B cell (primary cell): ENCODE results near the gene GPLD1. TPM values are rescaled to one million over a fixed set of nuclear protein-coding genes. Genes with fewer than 3 reads are reported as not detected.

Experiments
- ATAC-seq: fragments of 200-7000 bp; cut with Tn5 transposase; one replicate; pipeline ENCODE4 v1.10.0; 2021; ENCODE audit warnings: low read depth, mild to moderate bottlenecking, moderate number of reproducible peaks, moderate library complexity
- CTCF ChIA-PET: fragments of 350-600 bp; sonication (Branson Sonifier 250); formaldehyde crosslinking; loops from one replicate; lab custom pipeline; 2021; ENCODE audit warnings: antibody characterized with exemption, inconsistent platforms; lab: Charles Lee
- POLR2A ChIA-PET: fragments of 350-600 bp; sonication (Branson Sonifier 250); formaldehyde crosslinking; loops from one replicate; lab custom pipeline; 2021; ENCODE audit warnings: antibody characterized with exemption; lab: Charles Lee
- DNase-seq: peaks from one replicate; pipeline ENCODE4 v3.0.0; 2013
- H2AFZ ChIP-seq: 2 replicates; pipeline ENCODE4 v1.6.1; 2012; ENCODE audit warnings: mild to moderate bottlenecking, low read depth, low read length; ENCODE audit not compliant: insufficient read depth, poor library complexity, severe bottlenecking
- H3K27ac ChIP-seq, 2 donors: 1 replicate in 1 of 2; 2 replicates in 1 of 2; pipeline ENCODE4 v1.5.1; 2012 to 2013; ENCODE audit warnings: low read length in 2 of 2, mild to moderate bottlenecking in 2 of 2, moderate library complexity in 1 of 2
- H3K27me3 ChIP-seq, 4 experiments: fragments of 200-600 bp in 1 of 4; sonication (generic) in 1 of 4; replicated peaks in 1 of 4; 1 replicate in 2 of 4; 2 replicates in 2 of 4; pipeline versions ENCODE4 v1.6.1 to v1.7.0; 2013 to 2016; ENCODE audit warnings: low read length in 3 of 4, mild to moderate bottlenecking in 2 of 4, mixed read lengths in 1 of 4, moderate library complexity in 1 of 4; ENCODE audit not compliant: insufficient read depth in 4 of 4, control insufficient read depth in 3 of 4; ENCODE audit errors: control extremely low read depth in 1 of 4
- H3K36me3 ChIP-seq, 2 experiments: replicated peaks in 1 of 2; 1 replicate in 1 of 2; 2 replicates in 1 of 2; pipeline versions ENCODE4 v1.6.1 to v1.7.1; 2013; ENCODE audit warnings: low read length in 1 of 2; ENCODE audit not compliant: insufficient read depth in 2 of 2, control insufficient read depth in 1 of 2; ENCODE audit errors: control extremely low read depth in 1 of 2, extremely low read depth in 1 of 2
- H3K4me1 ChIP-seq, 2 donors: fragments of 200-600 bp in 1 of 2; sonication (generic) in 1 of 2; 1 replicate in 1 of 2; 2 replicates in 1 of 2; pipeline versions ENCODE4 v1.5.1 to v1.6.1; 2013 to 2017; ENCODE audit warnings: low read length in 2 of 2; ENCODE audit not compliant: control insufficient read depth in 2 of 2, insufficient read depth in 2 of 2
- H3K4me2 ChIP-seq: replicated peaks from 2 replicates; pipeline ENCODE3; 2012; ENCODE audit warnings: mild to moderate bottlenecking, low read depth, low read length; ENCODE audit not compliant: poor library complexity, severe bottlenecking
- H3K4me3 ChIP-seq, 5 experiments: fragments of 200-600 bp in 1 of 5; sonication (generic) in 1 of 5; 1 replicate in 3 of 5; 2 replicates in 2 of 5; pipeline versions ENCODE4 v1.5.1 to v1.7.0; 2011 to 2016; ENCODE audit warnings: low read length in 4 of 5, mild to moderate bottlenecking in 4 of 5, low read depth in 2 of 5, control low read depth in 1 of 5, moderate library complexity in 1 of 5; ENCODE audit not compliant: insufficient read depth in 1 of 5; ENCODE audit errors: control extremely low read depth in 1 of 5, extremely low read depth in 1 of 5
- H3K79me2 ChIP-seq: fragments of 200-600 bp; sonication (generic); one replicate; pipeline ENCODE4 v1.6.0; 2016; ENCODE audit warnings: low read length; ENCODE audit not compliant: control insufficient read depth, insufficient read depth
- H3K9ac ChIP-seq: fragments of 200-600 bp; sonication (generic); 2 replicates; pipeline ENCODE4 v1.6.1; 2017; ENCODE audit warnings: mild to moderate bottlenecking, low read length, moderate library complexity
- H3K9me3 ChIP-seq, 3 donors: one replicate each; pipeline versions ENCODE4 v1.6.1 to v1.7.1; 2013; ENCODE audit warnings: low read length in 2 of 3; ENCODE audit not compliant: control insufficient read depth in 2 of 3, insufficient read depth in 1 of 3; ENCODE audit errors: control extremely low read depth in 1 of 3
- H4K20me1 ChIP-seq: 2 replicates; pipeline ENCODE4 v1.6.0; 2012; ENCODE audit warnings: mild to moderate bottlenecking, low read length; ENCODE audit not compliant: insufficient read depth, control insufficient read depth, poor library complexity, severe bottlenecking
- H3K27ac Mint-ChIP-seq: one replicate; pipeline ENCODE4 v1.8.0; 2021; ENCODE audit warnings: mixed read lengths
- H3K27me3 Mint-ChIP-seq: one replicate; pipeline ENCODE4 v1.8.0; 2021; ENCODE audit warnings: mixed read lengths
- H3K4me1 Mint-ChIP-seq: one replicate; pipeline ENCODE4 v1.8.0; 2021; ENCODE audit warnings: mixed read lengths
- H3K4me3 Mint-ChIP-seq: one replicate; pipeline ENCODE4 v1.8.0; 2021; ENCODE audit warnings: mixed read lengths
- H3K9me3 Mint-ChIP-seq: one replicate; pipeline ENCODE4 v1.8.0; 2022; ENCODE audit warnings: mixed read lengths; ENCODE audit not compliant: insufficient read depth
- CTCF ChIP-seq: fragments of 200-600 bp; IDR thresholded peaks from one replicate; pipeline ENCODE4 v1.8.0; 2022; ENCODE audit warnings: antibody characterized with exemption, mild to moderate bottlenecking
- EZH2 ChIP-seq: IDR thresholded peaks from 2 replicates; pipeline ENCODE4 v1.6.1; 2012; ENCODE audit warnings: borderline replicate concordance, low read depth, mild to moderate bottlenecking, moderate library complexity, low read length; ENCODE audit not compliant: insufficient read depth, poor library complexity, severe bottlenecking
- WGBS: methylation state at CpG from one replicate; pipeline ENCODE4 v1.1.5; 2013; ENCODE audit warnings: missing lambda C conversion rate; ENCODE audit not compliant: insufficient coverage; 5-methylcytosine and 5-hydroxymethylcytosine counted together
- intact Hi-C: fragments of 100-400 bp; cut with micrococcal nuclease; formaldehyde crosslinking; loops from one replicate; pipeline ENCODE4 v1.10.0; 2022
- polyA plus RNA-seq: library from polyadenylated mRNA; depleted of rRNA; stranded (reverse); fragments of >200 nt; gene quantifications from 2 replicates; pipeline ENCODE4 v1.2.3, GENCODE V29; 2012
- total RNA-seq, 2 donors: library from RNA; stranded (reverse); fragments of 120-200 nt in 1 of 2; gene quantifications; 1 replicate in 1 of 2; 2 replicates in 1 of 2; pipeline versions ENCODE4 v1.2.3 to v1.2.4, GENCODE V29; 2013 to 2022

Gene GPLD1
- total and polyA plus RNA-seq, 2 donors (not counting 1 experiment from before 2014, with no cell fraction given): 1.9 to 7.0 TPM

GRCh38 chr6:24403501-24403824 lies 85.9 kb downstream of the GPLD1 start:
- intact Hi-C loops: loop anchor here (10.0 kb wide), 1 partner anchor 119 kb away; no protein-coding TSS in a partner anchor
- DNase-seq: peak; percentile 8

More at GRCh38 chr6:24403501-24403824, 85.9 kb downstream of the GPLD1 start:
- no peaks in the 10 kb centered on the region for H3K9me3 ChIP-seq
- peaks cover 0 to 9% (median 3%) of the 10 kb centered on the region in 4 experiments for H3K27me3 ChIP-seq
- peak overlapping the region; percentile 83 for H3K27ac Mint-ChIP-seq
- H3K4me3 ChIP-seq: peak overlapping the region; percentile 56 to 87 (median 78)
- no peak for ATAC-seq
- peak overlapping the region; percentile 86 for H3K4me2 ChIP-seq
- H3K4me1 ChIP-seq: peaks cover 11 to 15% of the 10 kb centered on the region in 2 donors
- H3K9ac ChIP-seq: peak overlapping the region; percentile 80
- peak overlapping the region; percentile 96 for H3K4me3 Mint-ChIP-seq
- H2AFZ ChIP-seq: peak overlapping the region; percentile 91
- H3K9me3 Mint-ChIP-seq: no peaks in the 10 kb centered on the region
- ChIA-PET POLR2A (no interaction called here), CTCF (no interaction called here)
- H4K20me1 ChIP-seq: peaks cover 25% of the 10 kb centered on the region
- peaks cover 5 to 17% of the 10 kb centered on the region in 2 experiments for H3K36me3 ChIP-seq
- TF ChIP-seq EZH2 (no peak), CTCF (no peak)
- WGBS: 0% methylated on average over 1 of the region's 12 CpGs
- peaks cover 8% of the 10 kb centered on the region for H3K27me3 Mint-ChIP-seq
- H3K79me2 ChIP-seq: peaks cover 31% of the 10 kb centered on the region
- peak overlapping the region in 1 of 2 donors; percentile 15 for H3K27ac ChIP-seq
- peaks cover 38% of the 10 kb centered on the region for H3K4me1 Mint-ChIP-seq
